GM19240 (cell line): ENCODE data around the gene ASF1B.

Experiments
- DNase-seq: peaks from one replicate; pipeline ENCODE4 v3.0.0; 2011; ENCODE audit warnings: low spot score; ENCODE audit not compliant: insufficient read length

Gene ASF1B

DNA sequence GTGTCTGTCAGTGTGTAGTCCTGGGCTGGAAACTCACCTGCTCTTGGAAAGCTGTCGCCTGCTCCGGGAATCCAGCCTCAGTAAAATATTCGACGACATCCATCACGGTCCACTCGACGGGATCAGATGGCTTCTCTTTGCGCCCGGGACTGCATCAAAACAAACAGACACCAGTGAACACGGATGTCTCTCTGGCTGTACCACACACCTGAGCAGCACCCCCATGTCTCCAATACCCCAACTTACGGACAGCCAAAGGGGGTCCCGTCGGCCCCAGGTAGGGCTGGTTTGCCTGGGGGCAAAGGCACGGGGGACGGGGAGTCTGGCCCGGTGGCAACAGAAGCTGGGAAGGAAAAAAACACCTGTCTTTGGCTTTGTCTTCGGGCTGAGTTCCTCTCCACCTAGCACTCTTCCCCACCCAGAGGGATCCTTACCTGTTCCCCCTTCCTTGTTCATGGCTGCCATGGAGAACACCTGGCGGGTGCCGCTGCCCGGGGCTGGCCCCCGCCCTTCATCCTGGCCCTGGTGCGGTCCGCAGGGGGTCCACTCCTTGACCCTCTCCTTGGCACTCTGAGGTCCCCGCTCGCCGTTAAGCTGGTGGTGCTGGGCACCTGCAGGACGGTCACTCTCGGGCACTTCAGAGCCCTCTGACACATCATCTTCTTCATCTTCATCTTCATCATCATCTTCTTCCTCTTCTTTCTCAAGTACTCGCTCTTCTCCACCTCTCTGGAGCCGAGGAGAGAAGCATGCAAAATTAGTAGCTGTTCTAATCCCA lies 47.6 kb downstream of the ASF1B start:
- no peak for DNase-seq

DNA sequence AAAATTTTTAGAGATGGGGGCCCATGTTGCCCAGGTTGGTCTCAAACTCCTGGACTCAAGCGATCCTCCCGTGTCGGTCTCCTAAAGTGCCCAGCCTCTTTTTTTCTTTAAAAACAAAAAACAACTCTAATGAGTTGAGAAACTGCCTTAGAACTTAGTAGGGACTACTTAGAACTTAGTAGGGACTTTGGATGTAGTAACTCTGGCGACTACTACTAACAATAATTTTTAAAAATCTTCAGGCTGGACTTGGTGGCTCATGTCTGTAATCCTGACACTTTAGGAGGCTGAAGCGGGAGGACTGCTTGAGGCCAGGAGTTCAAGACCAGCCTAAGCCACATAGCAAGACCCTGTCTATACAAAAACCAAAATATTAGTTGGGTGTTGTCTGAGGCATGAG lies 50.3 kb downstream of the ASF1B start:
- no peak for DNase-seq

DNA sequence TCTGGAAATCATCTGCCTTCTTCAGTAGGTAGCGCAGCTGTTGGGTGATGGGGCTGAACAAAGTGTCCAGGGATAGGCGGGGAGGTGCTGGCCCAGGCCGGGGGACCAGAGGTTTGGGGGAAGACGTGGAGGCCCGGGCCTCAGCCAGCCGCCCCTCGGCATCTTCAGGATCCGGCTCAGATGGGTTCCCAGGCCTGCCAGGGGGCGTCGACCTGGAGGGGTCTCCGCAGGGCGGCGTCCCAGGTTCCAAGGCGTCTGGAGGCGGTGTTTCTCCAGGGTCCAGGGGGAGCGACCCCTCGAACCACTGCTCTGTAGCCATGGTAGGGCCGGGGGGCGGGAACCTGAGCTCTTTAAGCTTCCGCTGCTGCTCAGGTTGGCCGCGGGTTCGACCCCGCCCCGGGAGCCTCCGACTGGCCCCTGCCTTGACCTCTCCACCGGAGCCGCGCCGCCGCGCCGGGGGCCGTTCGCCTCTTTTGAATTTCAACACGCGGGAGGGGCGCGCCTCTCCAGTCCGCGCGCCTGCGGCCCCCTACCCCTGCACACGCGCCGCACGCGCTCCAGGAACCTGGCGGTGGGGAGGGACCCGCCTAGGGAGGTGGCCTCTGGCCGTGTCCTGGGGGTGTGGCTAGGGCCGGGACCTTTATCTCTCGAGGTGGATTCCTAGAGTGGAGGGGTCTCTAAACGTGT lies 50.9 kb downstream of the ASF1B start, which contains the start of gene C19orf67:
TSS of gene C19orf67 (minus strand) at position 475 of the 687 bp plus-strand sequence. CDS start at position 319, 156 bp downstream.
- no peak for DNase-seq

DNA sequence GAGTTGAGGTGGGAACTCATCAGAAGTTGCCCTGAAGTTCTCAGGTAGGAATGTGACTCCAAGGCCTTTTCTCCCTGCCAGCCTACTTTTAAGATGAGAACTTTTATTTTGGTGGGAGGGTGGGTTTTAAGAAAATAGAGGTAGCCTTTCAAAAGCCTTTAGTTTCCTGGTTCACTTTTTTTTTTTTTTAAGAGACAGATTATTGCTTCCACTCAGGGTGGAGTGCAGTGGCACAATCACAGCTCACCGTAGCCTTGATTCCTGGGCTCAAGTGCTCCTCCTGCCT lies 53.8 kb downstream of the ASF1B start:
- DNase-seq, result no peak

DNA sequence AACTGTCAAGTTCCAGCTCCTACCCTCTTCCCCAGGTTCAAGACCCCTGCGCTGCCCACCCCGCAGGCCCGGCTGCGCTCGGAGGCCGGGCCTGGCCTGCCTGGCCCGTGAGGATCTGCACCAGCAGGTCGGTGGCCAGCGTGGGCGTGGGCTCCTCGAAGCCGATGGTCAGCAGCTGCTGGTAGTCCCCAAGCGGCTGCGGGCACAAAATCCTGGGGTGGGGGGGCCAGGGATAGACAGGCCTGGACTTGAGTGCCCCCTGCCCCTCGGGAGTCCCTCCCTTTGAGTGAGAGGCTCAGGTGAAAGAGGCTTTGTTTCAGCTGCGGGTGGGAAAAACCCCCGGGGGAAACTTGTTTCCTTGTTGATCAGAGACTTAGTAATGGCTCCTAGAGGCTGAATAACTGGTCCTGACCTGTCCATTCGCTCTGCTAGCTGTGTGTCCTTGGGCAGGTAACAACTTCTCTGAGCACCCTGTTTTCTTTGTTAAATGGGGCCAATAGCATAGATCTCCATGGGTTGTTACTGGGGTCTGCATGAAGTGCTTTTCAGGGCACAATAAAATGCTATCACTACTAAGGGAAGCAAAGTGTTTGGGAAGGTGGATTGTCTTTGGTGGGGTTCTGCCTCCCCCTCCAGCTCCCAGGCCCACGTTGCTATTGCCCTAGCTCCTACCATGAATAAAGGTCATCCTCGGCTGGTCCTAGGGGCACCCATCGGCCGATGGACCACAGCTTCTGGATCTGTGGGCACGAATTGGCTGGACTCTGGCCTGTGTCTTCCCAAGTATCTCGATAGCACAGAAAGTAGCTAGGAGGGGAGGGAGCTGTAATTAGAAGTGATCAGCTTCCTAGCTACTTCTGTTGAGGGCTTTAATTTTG lies 54.4 kb downstream of the ASF1B start:
- no peak for DNase-seq

DNA sequence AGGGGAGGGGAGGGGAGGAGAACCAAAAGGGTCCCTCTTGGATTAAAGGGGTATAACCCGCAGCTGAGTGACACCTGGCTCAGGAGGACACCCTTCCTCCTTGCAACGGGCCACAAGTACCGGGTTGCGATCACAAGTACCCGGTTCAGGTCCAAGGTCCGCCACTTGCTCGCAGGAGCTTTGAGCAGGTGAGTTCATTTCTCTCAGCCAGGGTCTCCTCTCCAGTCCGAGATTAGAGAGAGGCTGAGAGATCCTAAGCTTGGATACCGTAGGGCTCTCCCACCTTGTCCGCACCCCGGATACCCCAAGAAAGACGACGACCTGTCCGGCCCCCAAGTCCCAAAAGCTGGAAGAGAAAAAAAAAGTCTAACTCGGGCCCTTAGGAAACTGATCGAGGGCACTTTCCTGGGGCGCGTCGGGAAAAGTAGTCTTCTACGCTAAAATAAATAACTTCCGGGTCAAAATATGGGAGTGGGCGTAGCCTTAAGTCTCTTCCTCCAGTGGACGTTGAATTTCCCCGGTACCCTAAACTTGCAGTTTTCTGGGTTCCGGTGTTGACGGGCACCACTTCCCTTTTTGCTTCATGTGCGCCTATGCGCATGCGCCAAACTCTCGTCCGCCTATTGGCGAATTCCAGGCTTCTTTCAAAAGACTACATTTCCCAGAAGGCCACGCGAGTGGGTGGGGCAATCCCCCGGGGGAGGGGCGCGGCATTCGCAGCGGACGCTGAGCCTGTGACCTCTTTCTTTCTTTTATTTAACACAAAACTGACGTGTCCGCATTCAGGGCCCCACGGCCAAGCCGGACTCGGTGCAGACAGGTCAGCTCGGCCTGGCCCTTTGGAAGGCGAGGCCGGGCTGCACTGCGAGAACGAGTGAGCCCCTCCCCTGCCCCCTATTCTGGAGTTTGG lies 55.2 kb downstream of the ASF1B start:
- DNase-seq, result peak; percentile 100

DNA sequence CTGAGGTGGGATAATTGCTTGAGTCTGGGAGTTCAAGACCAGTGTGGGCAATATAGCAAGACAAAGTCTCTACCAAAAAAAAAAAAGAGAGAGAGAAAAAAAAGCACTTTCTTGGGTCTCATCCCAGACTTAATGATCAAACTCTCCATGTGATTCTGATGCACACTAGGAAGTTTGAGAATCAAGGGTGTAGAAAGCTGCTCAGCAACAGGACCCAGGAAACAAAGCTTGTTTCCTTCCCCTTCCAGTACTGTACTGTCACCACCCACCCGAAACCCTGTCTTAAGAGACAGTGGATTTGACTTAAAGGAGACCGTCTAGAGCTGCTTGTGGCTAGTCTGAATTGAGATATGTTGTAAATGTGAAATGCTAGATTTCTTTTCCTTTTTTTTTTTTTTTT lies 58.0 kb downstream of the ASF1B start:
- DNase-seq, result no peak

DNA sequence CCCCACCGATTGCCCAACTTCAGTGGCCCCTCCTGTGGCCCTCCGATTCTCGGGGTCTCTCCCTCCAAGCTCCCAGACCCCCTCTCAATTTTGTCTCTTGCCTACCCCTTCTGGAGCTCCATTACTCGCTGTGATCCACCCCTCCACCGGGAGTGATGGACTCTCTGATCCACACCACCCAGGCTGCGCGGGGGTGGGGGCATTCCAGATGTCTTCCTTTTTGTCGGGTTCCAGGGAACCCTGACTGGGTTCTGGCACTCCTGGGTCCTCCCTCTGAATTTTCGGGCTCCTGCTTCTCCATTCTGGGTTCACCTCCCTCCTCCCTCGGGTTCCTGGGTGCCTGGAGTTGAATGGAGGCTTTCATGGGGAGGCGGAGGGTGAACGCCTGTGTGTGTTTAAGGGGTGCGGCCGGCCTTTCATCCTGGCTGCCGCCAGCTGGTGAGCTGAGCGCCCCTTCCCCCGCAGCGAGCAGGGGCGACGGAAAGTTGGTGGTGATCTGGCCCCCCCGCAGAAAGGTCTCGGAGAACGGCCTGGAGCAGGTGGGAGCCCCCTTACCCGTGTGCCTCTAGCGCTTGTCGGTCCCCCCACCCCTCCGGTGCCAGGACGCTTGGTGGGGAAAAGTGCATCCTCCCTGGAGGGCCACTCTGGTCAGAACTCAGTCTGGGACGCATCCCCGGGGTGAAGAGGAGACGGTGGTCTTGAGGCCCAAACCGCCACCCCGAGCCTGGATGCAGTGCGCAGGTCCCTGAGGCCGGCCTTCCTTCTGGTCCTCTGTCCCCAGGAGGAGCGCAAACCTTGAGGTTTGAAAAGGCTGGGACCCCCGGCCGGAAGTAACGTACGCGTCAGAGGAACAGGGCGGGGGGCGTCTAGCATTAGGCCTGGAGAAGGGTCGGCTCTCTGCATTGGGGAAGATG lies 62.2 kb downstream of the ASF1B start:
- no peak for DNase-seq

DNA sequence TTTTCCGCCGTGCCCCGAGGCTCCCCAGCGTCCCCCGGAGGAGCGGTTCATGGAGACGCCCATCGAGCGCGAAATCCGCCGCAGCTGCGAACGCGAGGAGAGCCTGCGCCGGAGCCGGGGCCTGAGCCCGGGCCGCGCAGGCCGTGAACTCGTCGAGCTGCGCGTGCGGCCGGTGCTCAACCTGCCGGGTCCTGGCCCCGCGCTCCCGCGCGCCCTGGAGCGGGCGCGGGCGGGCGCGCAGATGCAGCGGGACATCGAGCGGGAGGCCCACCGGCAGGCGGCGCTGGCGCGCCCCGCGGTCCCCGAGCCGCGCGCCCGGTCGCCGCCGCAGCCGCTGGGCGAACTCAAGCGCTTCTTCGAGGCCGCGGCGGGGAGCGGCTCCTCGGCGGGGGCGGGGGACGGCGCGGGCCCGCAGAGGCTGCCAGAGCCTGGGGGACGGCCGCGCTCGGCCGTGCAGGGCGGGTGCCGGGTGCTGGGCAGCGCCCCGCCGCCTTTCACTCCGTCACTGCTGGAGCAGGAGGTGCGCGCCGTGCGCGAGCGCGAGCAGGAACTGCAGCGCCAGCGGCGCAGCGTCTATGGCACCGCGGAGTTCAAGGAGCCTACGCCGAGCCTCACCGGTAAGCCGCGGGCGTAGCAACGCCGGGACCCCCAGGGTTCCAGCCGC lies 63.0 kb downstream of the ASF1B start:
- no peak for DNase-seq

DNA sequence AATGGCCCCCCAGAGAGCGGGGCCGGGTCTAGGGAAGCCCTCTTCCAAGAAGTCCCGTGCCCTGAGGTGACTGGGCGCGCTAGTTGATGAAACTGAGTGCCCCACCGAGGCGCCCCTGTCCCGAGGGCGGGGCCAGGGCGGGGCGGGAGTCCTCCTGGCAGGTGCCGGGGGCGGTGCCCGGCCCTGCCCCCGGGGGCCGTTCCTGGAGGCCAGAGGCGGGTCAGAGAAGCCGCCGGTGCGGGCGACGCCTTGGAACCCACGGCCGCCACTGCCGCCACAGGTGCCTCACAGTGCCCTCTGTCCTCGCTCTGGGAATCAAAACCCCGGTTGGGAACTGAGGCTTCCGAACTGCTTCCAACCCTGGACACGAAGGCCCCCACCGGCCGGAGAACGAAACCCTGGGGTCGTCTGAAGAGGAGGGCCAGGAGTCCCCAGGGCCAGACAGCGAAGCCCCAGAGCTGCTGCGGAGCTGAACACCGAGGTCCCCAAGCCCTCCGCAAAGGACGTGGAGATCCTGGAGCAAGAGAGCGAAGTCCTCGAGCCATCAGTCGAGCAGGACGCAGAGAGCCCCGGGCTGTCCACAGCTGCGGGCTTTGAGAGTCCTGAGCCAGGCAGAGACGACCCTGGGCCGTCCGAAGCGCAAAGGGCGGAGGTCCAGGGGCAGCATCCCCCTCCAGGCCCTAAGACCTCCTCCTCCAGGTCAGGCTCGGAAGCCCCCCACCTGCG lies 63.7 kb downstream of the ASF1B start, which contains the start of gene MISP3:
TSS of gene MISP3 (plus strand) at position 252 of the 726 bp plus-strand sequence. CDS start 524 bp downstream, outside the sequence.
- DNase-seq, result no peak

DNA sequence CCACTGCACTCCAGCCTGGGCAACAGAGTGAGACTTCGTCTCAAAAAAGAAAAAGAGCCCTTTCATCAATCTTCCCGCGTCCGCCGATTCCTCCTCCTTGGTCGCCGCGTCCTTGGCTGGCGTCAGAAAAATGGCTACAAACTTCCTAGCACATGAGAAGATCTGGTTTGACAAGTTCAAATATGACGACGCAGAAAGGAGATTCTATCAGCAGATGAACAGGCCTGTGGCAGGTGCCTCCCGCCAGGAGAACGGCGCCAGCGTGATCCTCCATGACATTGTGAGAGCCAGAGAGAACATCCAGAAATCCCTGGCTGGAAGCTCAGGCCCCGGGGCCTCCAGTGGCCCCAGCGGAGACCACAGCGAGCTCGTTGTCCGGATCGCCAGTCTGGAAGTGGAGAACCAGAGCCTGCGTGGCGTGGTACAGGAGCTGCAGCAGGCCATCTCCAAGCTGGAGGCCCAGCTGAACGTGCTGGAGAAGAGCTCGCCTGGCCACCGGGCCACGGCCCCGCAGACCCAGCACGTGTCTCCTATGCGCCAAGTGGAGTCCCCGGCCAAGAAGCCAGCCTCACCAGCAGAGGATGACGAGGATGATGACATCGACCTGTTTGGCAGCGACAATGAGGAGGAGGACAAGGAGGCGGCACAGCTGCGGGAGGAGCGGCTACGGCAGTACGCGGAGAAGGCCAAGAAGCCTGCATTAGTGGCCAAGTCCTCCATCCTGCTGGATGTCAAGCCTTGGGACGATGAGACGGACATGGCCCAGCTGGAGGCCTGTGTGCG lies 65.9 kb downstream of the ASF1B start:
- no peak for DNase-seq
